OCI-LY7 (cell line): ENCODE results near the gene LTN1. TPM values are rescaled to one million over a fixed set of nuclear protein-coding genes. Genes with fewer than 3 reads are reported as not detected.
"Not testable (repeated sequence)": the region's sequence is repeated elsewhere in the genome, so short reads cannot be mapped to it uniquely, and the experiment has no call there.

ENCODE experiments used
- BruUV-seq: library from RNA; stranded (reverse); fragments of 400-500 nt; replicated peaks from 2 replicates; lab custom pipeline; 2021; lab: Mats Ljungman, UMichigan
- CTCF ChIA-PET: fragments of 300-600 bp; sonication (Branson Sonifier 250); formaldehyde crosslinking; loops from one replicate; lab custom pipeline; 2022; ENCODE audit warnings: antibody characterized with exemption; ENCODE audit not compliant: unreplicated experiment; lab: Charles Lee
- POLR2A ChIA-PET: fragments of 300-600 bp; sonication (Branson Sonifier 250); formaldehyde crosslinking; loops from one replicate; lab custom pipeline; 2022; ENCODE audit warnings: antibody characterized with exemption; lab: Charles Lee
- DNase-seq: peaks from one replicate; pipeline ENCODE4 v3.0.0-alpha.2; 2015; ENCODE audit warnings: low spot score
- H2AFZ ChIP-seq: fragments of 200-600 bp; sonication (generic), shearing (Covaris generic); 2 replicates; pipeline ENCODE4 v1.6.1; 2014; ENCODE audit warnings: mild to moderate bottlenecking, antibody characterized with exemption, low read length, moderate library complexity
- H3K27ac ChIP-seq: fragments of 200-600 bp; sonication (generic); 2 replicates; pipeline ENCODE4 v1.5.1; 2014; ENCODE audit warnings: mixed run types, low read depth, mild to moderate bottlenecking, moderate library complexity, low read length, inconsistent platforms; ENCODE audit not compliant: poor library complexity, severe bottlenecking
- H3K36me3 ChIP-seq: fragments of 200-600 bp; sonication (generic); 2 replicates; pipeline ENCODE4 v1.6.1; 2014; ENCODE audit warnings: mild to moderate bottlenecking, antibody characterized with exemption, low read length, moderate library complexity, mixed read lengths; ENCODE audit not compliant: insufficient read depth
- H3K4me1 ChIP-seq: fragments of 200-600 bp; sonication (generic); 2 replicates; pipeline ENCODE4 v1.5.1; 2014; ENCODE audit warnings: mild to moderate bottlenecking, low read length; ENCODE audit not compliant: insufficient read depth, poor library complexity, severe bottlenecking
- H3K4me2 ChIP-seq: fragments of 200-600 bp; sonication (generic); 2 replicates; pipeline ENCODE4 v1.6.1; 2014; ENCODE audit warnings: mild to moderate bottlenecking, low read length
- H3K4me3 ChIP-seq: fragments of 200-600 bp; sonication (generic); 2 replicates; pipeline ENCODE4 v1.5.1; 2014; ENCODE audit warnings: mild to moderate bottlenecking, low read depth, low read length; ENCODE audit not compliant: poor library complexity, severe bottlenecking
- H3K79me2 ChIP-seq: fragments of 200-600 bp; sonication (generic); 2 replicates; pipeline ENCODE4 v1.6.1; 2016; ENCODE audit warnings: low read depth, mild to moderate bottlenecking, low read length, moderate library complexity, mixed read lengths; ENCODE audit not compliant: insufficient read depth
- H3K9me2 ChIP-seq: fragments of 200-600 bp; sonication (generic); 2 replicates; pipeline ENCODE4 v1.6.1; 2016; ENCODE audit warnings: mild to moderate bottlenecking, low read length, mixed read lengths; ENCODE audit not compliant: insufficient read depth
- H3K9me3 ChIP-seq: fragments of 200-600 bp; sonication (generic); 2 replicates; pipeline ENCODE4 v1.6.1; 2014; ENCODE audit warnings: mild to moderate bottlenecking, mixed run types, low read length, mixed read lengths
- H4K20me1 ChIP-seq: fragments of 200-600 bp; sonication (generic); 2 replicates; pipeline ENCODE4 v1.6.1; 2014; ENCODE audit warnings: mild to moderate bottlenecking, antibody characterized with exemption, low read length, moderate library complexity, mixed read lengths; ENCODE audit not compliant: insufficient read depth
- EZH2phosphoT487 ChIP-seq: fragments of 200-600 bp; sonication (generic); IDR thresholded peaks from 2 replicates; pipeline ENCODE4 v1.6.1; 2018; ENCODE audit warnings: low read depth, borderline replicate concordance, mild to moderate bottlenecking, mixed run types, antibody characterized with exemption, low read length, moderate library complexity, mixed read lengths
- intact Hi-C: fragments of 100-400 bp; cut with micrococcal nuclease; formaldehyde crosslinking; loops from one replicate; pipeline ENCODE4 v1.10.0; 2022; ENCODE audit not compliant: unreplicated experiment
- total RNA-seq, 2 experiments: library from RNA; depleted of rRNA in 1 of 2; stranded (reverse); fragments of >200 nt in 1 of 2; shearing (Covaris generic) in 1 of 2; gene quantifications; 2 replicates each; pipeline ENCODE4 v1.2.3, GENCODE V29; 2014 to 2022
- TF ChIP-seq, protein P1 (sequence below): fragments of 200-600 bp; sonication (generic); conservative IDR thresholded peaks from 2 replicates; pipeline ENCODE4 v1.5.1; 2014; ENCODE audit warnings: mild to moderate bottlenecking, antibody characterized with exemption, low read length, moderate library complexity, mixed read lengths

The LTN1 gene
- total RNA-seq, 2 experiments from 2014 or later: 18.4 to 32.6 TPM

DNA sequence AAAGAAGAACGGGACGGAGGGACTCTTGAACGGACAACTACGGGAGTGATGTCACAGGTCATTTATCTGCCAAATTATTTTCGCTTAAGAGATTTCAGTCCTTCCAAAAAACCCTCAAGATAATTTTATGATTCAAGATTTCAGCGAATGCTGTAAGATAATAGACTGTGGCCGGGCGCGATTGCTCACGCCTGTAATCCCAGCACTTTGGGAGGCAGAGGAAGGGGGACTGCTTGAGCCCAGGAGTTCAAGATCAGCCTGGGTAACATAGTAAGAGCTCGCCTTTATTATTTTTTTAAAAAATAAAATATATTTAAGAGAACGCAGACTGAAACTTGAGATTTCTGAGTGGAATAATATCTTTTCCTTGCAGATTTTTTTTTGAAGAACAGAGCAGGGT lies 25.9 kb upstream of the LTN1 start:
- Histone ChIP-seq H3K9me2 (no peaks in the 10 kb centered on the region), H3K36me3 (peaks cover 9% of the 10 kb centered on the region; the same call in 1 of the 2 replicates), H3K27ac (peak overlapping the region; percentile 56), H3K79me2 (peaks cover 21% of the 10 kb centered on the region), H3K4me3 (peak overlapping the region; percentile 86), H2AFZ (peak overlapping the region; percentile 65), H3K4me1 (peaks cover 18% of the 10 kb centered on the region), H4K20me1 (no peaks in the 10 kb centered on the region), H3K9me3 (no peaks in the 10 kb centered on the region), H3K4me2 (peak overlapping the region; percentile 98)
- TF ChIP-seq, protein P1, sequence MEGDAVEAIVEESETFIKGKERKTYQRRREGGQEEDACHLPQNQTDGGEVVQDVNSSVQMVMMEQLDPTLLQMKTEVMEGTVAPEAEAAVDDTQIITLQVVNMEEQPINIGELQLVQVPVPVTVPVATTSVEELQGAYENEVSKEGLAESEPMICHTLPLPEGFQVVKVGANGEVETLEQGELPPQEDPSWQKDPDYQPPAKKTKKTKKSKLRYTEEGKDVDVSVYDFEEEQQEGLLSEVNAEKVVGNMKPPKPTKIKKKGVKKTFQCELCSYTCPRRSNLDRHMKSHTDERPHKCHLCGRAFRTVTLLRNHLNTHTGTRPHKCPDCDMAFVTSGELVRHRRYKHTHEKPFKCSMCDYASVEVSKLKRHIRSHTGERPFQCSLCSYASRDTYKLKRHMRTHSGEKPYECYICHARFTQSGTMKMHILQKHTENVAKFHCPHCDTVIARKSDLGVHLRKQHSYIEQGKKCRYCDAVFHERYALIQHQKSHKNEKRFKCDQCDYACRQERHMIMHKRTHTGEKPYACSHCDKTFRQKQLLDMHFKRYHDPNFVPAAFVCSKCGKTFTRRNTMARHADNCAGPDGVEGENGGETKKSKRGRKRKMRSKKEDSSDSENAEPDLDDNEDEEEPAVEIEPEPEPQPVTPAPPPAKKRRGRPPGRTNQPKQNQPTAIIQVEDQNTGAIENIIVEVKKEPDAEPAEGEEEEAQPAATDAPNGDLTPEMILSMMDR: no peak
- no peak for TF ChIP-seq EZH2phosphoT487
- CTCF ChIA-PET: interaction anchor here (1.1 to 1.3 kb wide), 2 partner anchors 13 to 18 kb away, joined by 3 read pairs; no protein-coding TSS in a partner anchor
- DNase-seq: no peak
- BruUV-seq: no TSS peak
- POLR2A ChIA-PET: interaction anchor here (0.6 to 4.0 kb wide), 10 partner anchors 9 to 347 kb away, joined by 3 to 71 read pairs (median 8); partner anchors contain the start of genes CCT8 and LTN1
- intact Hi-C loops: loop anchor here (1.0 kb wide), 1 partner anchor 16 kb away; no protein-coding TSS in a partner anchor

DNA sequence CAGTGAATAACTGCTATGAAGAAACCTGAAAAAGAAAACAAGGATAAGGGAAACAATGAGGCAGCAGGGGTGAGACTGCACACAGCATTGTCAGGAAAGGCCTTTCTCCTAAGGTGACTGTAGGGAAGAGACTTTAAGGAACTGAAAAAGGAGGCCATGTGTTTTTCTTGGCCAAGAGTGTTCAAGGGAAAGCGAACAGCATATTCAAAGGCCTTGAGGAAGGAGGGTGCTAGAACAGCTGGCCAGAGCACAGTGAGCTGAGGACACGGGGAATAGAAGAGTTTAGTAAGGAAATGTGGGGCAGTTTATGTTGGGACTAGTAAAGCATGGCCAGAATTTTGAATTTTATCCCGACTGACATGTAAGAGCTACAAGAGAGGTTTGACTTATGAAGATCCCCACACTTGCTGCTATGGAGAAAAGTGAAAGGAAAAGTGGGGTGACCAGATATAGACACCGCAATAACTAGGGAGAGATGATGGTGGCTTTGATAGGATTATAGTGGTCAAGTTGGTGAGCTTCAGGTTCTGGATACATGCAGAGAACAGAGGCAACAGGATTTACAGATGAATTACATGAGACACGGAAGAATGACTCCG lies 25.1 kb upstream of the LTN1 start:
- Histone ChIP-seq H3K4me1 (peaks cover 18% of the 10 kb centered on the region), H3K4me2 (peak overlapping the region; percentile 98), H4K20me1 (no peaks in the 10 kb centered on the region), H3K4me3 (peak overlapping the region; percentile 86), H3K36me3 (peaks cover 9% of the 10 kb centered on the region; the same call in 1 of the 2 replicates), H3K9me3 (no peaks in the 10 kb centered on the region), H3K9me2 (no peaks in the 10 kb centered on the region), H2AFZ (peak overlapping the region; percentile 49; the same call in 1 of the 2 replicates), H3K27ac (peak overlapping the region; percentile 56), H3K79me2 (peaks cover 21% of the 10 kb centered on the region)
- ChIA-PET CTCF (interaction anchor here (1.3 kb wide), 1 partner anchor 13 kb away, joined by 3 read pairs; no protein-coding TSS in a partner anchor), POLR2A (interaction anchor here (1.0 to 4.0 kb wide), 8 partner anchors 9 to 59 kb away, joined by 4 to 71 read pairs (median 9); partner anchors contain the start of genes CCT8 and LTN1)
- intact Hi-C loops: loop anchor here (1.0 kb wide), 1 partner anchor 15 kb away; no protein-coding TSS in a partner anchor
- DNase-seq: peak; percentile 30
- TF ChIP-seq, protein P1: no peak
- no peak for TF ChIP-seq EZH2phosphoT487
- no TSS peak for BruUV-seq

DNA sequence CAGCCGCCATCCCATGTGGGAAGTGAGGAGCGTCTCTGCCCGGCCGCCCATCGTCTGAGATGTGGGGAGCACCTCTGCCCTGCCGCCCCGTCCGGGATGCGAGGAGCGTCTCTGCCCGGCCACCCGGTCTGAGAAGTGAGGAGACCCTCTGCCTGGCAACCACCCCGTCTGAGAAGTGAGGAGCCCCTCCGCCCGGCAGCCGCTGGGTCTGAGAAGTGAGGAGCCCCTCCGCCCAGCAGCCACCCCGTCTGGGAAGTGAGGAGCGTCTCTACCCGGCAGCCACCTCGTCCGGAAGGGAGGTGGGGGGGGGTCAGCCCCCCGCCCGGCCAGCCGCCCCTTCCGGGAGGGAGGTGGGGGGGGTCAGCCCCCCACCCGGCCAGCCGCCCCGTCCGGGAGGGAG lies 18.6 kb upstream of the LTN1 start:
- H3K9me2 ChIP-seq, H3K9me3 ChIP-seq, H3K4me3 ChIP-seq, POLR2A ChIA-PET, H4K20me1 ChIP-seq, DNase-seq, intact Hi-C loops, H3K4me1 ChIP-seq, H3K4me2 ChIP-seq, BruUV-seq, CTCF ChIA-PET, H3K27ac ChIP-seq, H2AFZ ChIP-seq, H3K79me2 ChIP-seq: not testable (repeated sequence)
- H3K36me3 ChIP-seq: peaks cover 26% of the 10 kb centered on the region
